HG03064 (cell line): ENCODE measurements around the gene PRAMEF27.
"Not testable (repeated sequence)": the region's sequence is repeated elsewhere in the genome, so short reads cannot be mapped to it uniquely, and the experiment has no call there.

Experiments used
- ATAC-seq: cut with Tn5 transposase; IDR thresholded peaks from one replicate; pipeline ENCODE4 v1.9.1; 2021; ENCODE audit warnings: low read depth; ENCODE audit not compliant: unreplicated experiment

The PRAMEF27 gene

DNA sequence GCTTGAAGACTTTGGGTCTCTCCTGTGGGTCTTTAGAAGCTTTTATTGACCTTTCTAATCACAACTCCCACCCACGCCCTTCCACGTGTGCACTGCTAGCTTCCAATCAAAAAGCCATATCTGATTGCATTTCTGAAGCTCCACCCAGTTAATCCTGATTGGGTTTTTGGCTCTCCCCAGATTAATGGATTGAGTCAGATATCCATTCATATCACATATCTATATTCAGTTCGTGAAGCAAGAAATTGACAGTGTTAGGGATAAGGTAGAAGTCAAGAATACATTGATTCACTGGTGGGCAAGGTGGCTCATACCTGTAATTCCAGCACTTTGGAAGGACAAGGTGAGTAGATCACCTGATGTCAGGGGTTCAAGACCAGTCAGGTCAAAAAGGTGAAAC lies at the start of gene PRAMEF27:
Gene PRAMEF27 (minus strand): TSS at position 101 of the 400 bp plus-strand sequence. CDS start 2,916 bp downstream, outside the sequence.
- ATAC-seq = not testable (repeated sequence)

DNA sequence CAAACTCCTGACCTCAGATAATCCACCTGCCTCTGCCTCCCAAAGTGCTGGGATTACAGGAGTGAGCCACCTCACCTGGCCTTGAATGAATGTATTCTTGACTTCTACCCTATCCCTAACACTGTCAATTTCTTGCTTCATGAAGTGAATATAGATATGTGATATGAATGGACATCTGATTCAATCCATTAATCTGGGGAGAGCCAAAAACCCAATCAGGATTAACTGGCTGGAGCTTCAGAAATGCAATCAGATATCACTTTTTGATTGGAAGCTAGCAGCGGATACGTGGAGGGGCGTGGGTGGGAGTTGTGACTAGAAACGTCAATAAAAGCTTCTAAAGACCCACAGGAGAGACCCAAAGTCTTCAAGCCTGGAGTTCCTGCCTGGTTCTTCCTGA lies 14.1 kb upstream of the PRAMEF27 start, which contains the start of gene PRAMEF25:
Gene PRAMEF25 (plus strand): TSS at position 301 of the 400 bp plus-strand sequence. CDS start 2,920 bp downstream, outside the sequence.
- ATAC-seq = not testable (repeated sequence)

- ATAC-seq = not testable (repeated sequence)
These were observed 36.5 kb downstream of the PRAMEF27 start for GRCh38 chr1:13019846-13020245.

DNA sequence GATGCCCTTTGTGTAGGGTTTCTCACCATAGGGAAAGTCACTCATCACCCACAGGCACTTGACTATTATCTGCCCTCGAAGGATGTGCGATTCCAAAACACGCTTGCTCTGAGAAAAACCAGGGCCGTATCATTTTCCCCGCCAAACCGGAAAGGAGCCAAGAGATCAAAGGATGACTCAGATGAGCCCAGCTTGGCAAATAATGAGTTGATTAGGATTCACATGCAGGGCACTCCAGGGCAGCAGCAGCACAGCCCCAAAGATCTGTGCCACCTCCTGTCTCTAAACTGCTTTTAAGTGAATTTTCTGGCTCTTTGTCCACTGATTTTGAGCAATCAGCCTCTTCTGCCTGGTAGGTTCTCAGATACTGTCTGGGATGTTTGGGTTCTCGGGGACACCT lies 44.4 kb downstream of the PRAMEF27 start:
- not testable (repeated sequence) for ATAC-seq

- ATAC-seq = not testable (repeated sequence)
These were observed 47.0 kb downstream of the PRAMEF27 start for GRCh38 chr1:13009348-13009747.

DNA sequence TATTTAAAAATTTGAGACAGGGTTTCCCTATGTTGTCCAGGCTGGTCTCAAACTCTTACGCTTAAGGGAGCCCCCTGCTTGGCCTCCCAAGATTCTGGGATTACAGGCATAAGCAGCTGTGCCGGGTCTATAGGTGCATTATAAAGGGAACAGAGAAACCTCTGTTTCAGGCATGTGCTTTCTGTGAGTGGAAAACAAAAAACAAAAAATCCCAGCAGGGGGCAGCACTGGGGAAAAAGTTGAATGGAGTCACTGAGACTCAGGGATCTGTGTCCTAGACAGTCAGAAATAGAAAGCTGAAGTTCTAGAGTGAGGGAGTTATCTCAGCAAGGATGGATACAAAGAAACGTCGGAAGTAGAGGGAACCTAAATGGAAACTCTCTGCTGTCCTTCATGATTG lies 50.6 kb downstream of the PRAMEF27 start:
- not testable (repeated sequence) for ATAC-seq
